SW 1271 (cell line): ENCODE measurements around the gene CLK3.
"Not testable (repeated sequence)": the region's sequence is repeated elsewhere in the genome, so short reads cannot be mapped to it uniquely, and the experiment has no call there.

Experiments used
- DNase-seq, 2 experiments: peaks; one replicate each; lab custom pipeline; 2025; lab: John Stamatoyannopoulos, UW

Gene CLK3

GRCh38 chr15:74615508-74616365, at the start of gene CLK3:
TSS of gene CLK3 (plus strand) at chr15:74615836. CDS start at chr15:74619197, 3,361 bp downstream.
- peak; percentile 90 to 92 for DNase-seq

DNA sequence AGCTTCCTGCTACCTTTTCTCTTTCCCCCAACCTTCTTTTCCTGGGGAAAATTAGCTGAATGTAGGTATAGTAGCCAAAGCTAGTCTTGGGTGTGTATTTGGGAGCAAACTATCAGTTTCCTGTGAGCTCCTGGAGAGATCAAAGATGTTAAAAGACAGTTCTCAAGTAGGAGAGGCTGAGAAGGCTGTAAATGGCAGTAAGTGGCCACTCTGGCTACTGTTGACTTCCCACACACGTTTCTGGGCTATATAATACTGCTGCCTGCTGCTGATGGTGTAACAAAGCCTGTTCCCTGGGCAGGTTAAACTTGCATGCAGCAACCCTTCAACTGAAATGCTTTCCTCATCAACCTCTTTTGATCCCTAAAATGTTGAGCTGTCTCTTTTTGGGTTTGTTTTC, 47.0 kb upstream of the CLK3 start:
- DNase-seq, result no peak

DNA sequence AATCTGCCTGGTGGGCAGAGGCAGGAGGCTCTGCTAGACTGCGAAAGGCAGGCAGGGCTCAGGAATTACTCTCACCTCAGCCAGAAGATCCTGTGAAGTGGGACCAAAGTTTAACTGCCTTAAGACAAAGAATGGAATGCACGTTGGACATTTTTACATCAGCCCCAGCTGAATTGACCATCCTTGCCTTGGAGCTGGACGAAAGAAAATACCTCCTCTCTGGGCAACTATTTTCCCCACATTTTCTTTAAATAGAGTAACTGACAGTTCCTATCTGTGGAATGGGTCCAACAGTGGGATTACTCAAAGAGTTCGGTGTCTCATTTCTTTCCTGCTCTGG, 45.9 kb upstream of the CLK3 start:
- DNase-seq, result no peak

GRCh38 chr15:74571191-74571590, 44.4 kb upstream of the CLK3 start:
- no peak for DNase-seq

- no peak for DNase-seq
Measured at GRCh38 chr15:74573987-74574386, 41.6 kb upstream of the CLK3 start.

- no peak for DNase-seq
Measured at GRCh38 chr15:74578496-74578994, 37.1 kb upstream of the CLK3 start.

DNA sequence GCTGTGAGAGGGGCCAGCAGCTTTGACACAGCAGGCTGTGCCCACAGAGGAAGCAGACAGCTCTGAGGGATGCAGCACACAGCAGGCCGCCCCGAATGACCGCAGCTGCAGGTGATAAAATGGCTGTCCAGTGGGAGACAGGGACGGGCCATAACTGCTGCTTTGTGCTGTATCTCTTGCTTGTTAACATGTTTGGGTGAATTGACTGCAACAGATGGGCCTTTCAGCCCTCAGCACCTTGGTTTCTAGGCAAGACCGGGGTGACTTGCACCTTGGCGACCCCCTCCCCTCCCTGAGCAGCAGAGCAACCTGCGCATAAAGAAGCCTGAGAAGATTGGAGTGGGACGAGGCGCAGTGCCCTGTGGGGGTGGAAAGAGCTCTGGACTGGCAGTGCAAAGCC, 36.6 kb upstream of the CLK3 start:
- no peak for DNase-seq

DNA sequence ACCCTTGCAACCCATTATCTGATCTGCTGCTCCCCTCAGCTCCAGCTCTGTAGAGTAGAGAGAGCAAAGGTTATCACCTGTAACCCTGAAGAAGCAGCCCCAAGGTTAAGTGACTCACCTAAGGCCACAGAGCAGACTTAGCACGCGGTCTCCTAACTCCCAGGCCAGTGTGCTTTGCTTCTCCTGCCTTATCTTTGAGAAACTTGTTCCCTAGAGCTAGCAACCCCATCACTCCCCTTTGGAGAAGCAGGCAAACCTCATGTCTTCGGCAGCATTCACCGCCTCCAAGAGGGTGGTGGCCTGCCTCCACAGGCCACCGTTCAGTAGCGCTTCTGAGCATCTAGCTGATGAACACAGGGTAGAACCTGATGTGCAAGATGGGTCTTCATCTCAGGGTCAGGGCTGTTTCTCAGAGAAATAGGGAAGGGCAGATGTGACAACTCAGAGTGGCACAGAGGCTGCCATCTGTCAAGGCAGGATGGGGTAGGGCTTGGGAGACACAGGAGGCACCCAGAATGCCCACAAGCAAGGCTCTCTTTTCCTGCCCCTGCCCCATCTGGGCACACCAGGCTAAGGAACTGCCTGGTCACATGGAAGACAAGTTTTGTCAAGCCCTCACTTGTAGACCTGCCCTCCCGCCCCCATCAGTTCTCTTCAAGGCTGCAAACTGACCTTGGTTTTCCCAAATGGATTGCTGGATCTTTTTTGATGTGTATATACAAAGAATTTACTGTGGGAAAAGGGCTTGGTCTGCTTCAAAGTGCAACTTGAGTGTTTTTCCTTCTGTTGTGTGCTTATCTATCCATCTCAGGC, 34.9 kb upstream of the CLK3 start:
- DNase-seq, result no peak

DNA sequence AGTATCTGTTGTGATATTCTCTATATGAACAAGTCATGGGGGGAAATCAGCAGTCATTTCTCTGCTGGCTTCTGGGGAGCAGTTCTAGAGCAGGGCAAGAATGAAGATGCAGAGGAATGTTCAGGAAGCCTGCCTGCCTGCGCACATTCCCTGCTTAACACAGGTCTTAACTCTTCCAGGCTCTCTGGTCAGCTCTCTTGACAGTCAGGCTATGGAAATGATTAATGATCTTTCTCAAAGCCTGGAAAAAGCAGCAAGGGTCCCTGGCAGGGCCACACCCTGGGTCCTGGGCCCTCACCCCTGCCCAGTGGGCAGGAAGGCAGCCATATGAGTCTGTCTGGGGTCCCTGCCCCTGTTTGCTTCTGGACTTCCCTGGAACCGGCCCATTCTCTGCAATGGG, 31.4 kb upstream of the CLK3 start:
- DNase-seq, result no peak

DNA sequence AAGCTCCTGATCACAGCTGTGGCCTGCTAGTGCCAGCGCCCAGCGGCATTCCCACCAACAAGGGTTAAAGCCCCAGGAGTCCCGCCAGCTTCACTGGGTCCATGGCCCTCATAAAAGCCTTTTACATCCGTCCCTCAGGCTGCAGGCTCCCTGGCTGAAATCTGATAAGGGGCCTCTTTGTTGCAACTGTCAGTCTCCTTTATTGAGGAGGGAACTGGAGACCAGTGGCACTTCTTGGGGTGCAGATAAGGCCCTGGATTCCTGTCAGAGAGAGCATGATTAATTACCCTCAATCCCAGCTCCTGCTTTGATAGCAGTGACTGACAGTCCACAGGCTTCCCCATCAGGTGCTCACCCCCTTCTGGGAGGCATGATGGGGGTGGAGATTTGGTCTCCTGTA, 30.9 kb upstream of the CLK3 start:
- no peak for DNase-seq

GRCh38 chr15:74585191-74585590, 30.4 kb upstream of the CLK3 start:
- no peak for DNase-seq

- DNase-seq, result no peak
Measured at GRCh38 chr15:74585857-74586256, 29.8 kb upstream of the CLK3 start.

- DNase-seq, result no peak
Measured at GRCh38 chr15:74589826-74590225, 25.8 kb upstream of the CLK3 start.

DNA sequence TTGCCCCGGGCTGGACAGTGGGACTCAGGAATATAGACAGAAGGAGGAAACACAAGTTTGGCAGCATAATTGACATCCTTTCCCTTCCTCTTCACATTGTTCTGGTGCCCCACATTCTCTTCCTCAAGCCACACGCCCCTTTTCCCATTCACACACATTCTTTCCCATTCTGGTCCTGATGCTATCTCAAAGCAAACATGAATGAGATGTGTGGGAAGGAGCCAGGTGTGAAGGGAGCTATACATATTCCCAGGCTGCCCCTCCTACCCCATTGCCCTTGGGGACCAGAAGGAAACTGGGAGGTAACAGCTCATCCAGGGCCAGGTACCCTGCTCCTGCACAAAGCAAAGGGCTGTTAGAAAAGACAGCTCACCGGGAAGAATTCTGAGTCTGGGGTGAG, 23.4 kb upstream of the CLK3 start:
- no peak for DNase-seq

- no peak for DNase-seq
Measured at GRCh38 chr15:74593122-74593521, 22.5 kb upstream of the CLK3 start.

GRCh38 chr15:74594455-74594854, 21.2 kb upstream of the CLK3 start:
- DNase-seq, result no peak

DNA sequence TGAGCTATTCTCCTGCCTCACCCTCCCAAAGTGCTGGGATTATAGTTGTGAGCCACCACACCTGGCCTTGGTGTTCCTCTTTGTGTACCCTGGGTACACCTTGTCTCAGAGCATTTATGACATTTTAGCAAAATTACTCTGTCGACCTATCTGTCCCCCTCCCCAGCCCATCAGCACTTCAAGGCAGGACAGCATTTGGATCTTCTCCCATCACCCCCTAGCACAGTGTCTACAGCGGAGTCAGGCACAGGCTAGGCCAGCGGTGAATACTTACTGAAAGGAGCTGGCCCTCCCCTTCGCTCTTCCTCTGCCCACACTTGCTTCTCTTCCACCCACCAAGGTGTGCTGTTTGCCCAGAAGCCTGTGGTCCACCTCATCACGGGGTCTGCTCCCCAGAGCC, 20.4 kb upstream of the CLK3 start:
- no peak for DNase-seq

DNA sequence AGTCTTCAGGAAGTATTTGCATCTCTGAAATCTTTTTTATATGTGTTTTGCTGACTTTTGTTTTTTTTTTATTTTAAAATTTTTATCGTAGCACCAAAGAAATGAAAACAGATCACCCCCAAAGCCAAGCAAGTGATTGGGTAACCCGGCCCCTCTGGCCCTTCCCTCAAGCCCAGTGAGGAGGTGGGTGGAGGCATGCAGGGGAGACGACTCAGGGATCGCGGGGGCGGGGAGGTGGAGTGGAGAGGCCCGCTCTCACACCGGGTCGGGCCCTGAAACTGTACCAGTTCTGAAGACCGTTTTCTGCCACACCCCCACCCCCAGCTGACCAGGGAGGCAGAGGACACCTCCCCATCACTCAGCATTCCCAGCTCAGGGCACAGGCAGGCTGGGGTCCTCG, 18.9 kb upstream of the CLK3 start:
- DNase-seq, result not testable (repeated sequence)

GRCh38 chr15:74597146-74597705, 18.4 kb upstream of the CLK3 start:
- not testable (repeated sequence) for DNase-seq

DNA sequence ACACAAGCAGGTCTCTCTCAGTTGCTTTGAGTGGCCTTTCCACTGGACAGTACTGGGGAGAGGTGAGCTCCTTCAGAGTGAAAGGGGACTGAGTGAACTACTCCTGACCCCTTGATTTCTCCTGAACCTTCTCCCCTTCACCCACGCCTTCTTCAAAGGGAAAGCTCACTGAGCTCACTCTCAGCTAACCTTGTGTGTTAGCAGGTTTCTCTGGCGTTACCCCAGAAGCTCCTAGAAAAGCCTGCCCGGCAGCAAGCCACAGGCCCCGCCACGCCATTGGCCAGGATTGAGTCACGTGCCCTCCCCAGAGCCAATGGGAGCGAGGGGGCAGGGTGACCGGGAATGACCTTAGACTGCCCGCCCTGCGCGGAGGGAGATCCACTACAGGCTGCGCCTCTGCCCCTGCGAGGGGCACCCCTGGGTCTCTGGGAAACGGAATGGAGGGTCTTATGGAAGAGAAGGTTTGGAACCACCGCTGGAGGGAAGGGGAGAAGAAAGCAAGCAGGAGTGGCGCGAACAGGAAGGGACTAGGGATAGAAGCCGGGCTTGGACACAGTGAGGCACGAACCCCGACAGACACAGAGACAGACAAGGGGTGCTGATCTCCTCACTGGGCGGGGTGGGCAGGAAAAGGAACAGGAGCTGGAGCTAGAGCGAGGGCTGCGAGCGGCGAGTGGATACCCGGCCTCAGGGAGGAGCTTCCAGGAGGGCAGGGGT, 17.4 kb upstream of the CLK3 start:
- peak; percentile 74 to 91 for DNase-seq

DNA sequence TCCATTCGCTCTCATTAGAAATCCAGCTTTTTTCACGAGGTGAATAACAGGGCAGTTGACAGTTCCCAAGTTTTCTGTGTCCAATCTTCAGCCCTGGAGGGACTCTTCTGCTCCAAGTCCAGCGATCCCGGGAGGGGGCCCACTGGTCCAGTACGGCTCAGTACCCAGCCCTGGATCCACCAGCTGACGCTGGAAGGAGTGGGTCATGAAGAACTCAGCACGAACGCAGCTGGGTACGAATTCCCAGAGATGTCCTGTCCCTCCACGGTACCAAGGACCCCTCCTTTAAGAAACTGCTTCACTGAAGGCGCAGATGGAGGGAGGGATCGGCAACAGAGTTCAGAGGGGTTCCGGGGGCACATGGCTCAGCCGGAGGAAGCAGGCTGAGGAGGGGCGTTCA, 16.5 kb upstream of the CLK3 start:
- DNase-seq, result no peak
